HG03432 (cell line): ENCODE results near the gene MIP.
"Not testable (repeated sequence)": the region's sequence is repeated elsewhere in the genome, so short reads cannot be mapped to it uniquely, and the experiment has no call there.

Experiments used
- ATAC-seq: cut with Tn5 transposase; IDR thresholded peaks from one replicate; pipeline ENCODE4 v1.9.1; 2021; ENCODE audit warnings: mild to moderate bottlenecking, moderate library complexity; ENCODE audit not compliant: unreplicated experiment

MIP gene

GRCh38 chr12:56411781-56412639, 42.4 kb downstream of the MIP start:
- ATAC-seq = no peak

GRCh38 chr12:56410768-56411167, 43.7 kb downstream of the MIP start:
- no peak for ATAC-seq

GRCh38 chr12:56408799-56409417, 45.5 kb downstream of the MIP start:
- ATAC-seq = no peak

GRCh38 chr12:56404227-56404626, 50.2 kb downstream of the MIP start:
- ATAC-seq = not testable (repeated sequence)

GRCh38 chr12:56401612-56402011, 52.8 kb downstream of the MIP start:
- not testable (repeated sequence) for ATAC-seq

- not testable (repeated sequence) for ATAC-seq
Observed at GRCh38 chr12:56401125-56401524, 53.3 kb downstream of the MIP start.
